Natural killer cell (primary cell): ENCODE measurements around the gene HEATR9. TPM values are rescaled to one million over a fixed set of nuclear protein-coding genes. Genes with fewer than 3 reads are reported as not detected.

ENCODE experiments used
- ATAC-seq, 3 donors: fragments of 150-1000 bp in 2 of 3; fragments of 200-7000 bp in 1 of 3; cut with Tn5 transposase; 1 replicate in 1 of 3; 2 replicates in 2 of 3; pipeline ENCODE4 v1.10.0; 2021; ENCODE audit warnings: mild to moderate bottlenecking in 2 of 3, moderate library complexity in 2 of 3
- DNase-seq, 2 donors: peaks; one replicate each; pipeline versions ENCODE4 v3.0.0 to v3.0.0-alpha.2; 2013 to 2021; ENCODE audit warnings: mixed read lengths in 1 of 2
- H3K27ac ChIP-seq: one replicate; pipeline ENCODE4 v1.5.1; 2013; ENCODE audit warnings: mild to moderate bottlenecking, low read length
- H3K27me3 ChIP-seq: one replicate; pipeline ENCODE4 v1.6.1; 2013; ENCODE audit warnings: low read length; ENCODE audit not compliant: control insufficient read depth, insufficient read depth
- H3K36me3 ChIP-seq: one replicate; pipeline ENCODE4 v1.6.1; 2013; ENCODE audit warnings: low read length; ENCODE audit not compliant: control insufficient read depth, insufficient read depth
- H3K4me1 ChIP-seq: one replicate; pipeline ENCODE4 v1.6.1; 2013; ENCODE audit warnings: low read length; ENCODE audit not compliant: control insufficient read depth, insufficient read depth
- H3K4me3 ChIP-seq: one replicate; pipeline ENCODE4 v1.5.1; 2013; ENCODE audit warnings: low read length
- H3K9me3 ChIP-seq: one replicate; pipeline ENCODE4 v1.6.1; 2013; ENCODE audit warnings: low read length; ENCODE audit not compliant: control insufficient read depth, insufficient read depth
- H3K27ac Mint-ChIP-seq, 2 donors: one replicate each; pipeline ENCODE4 v1.8.0; 2022; ENCODE audit warnings: mild to moderate bottlenecking in 2 of 2, mixed read lengths in 2 of 2, moderate library complexity in 1 of 2
- H3K27me3 Mint-ChIP-seq, 2 donors: one replicate each; pipeline ENCODE4 v1.8.0; 2022; ENCODE audit warnings: low read depth in 2 of 2, mixed read lengths in 2 of 2
- H3K36me3 Mint-ChIP-seq: one replicate; pipeline ENCODE4 v1.8.0; 2022; ENCODE audit warnings: mixed read lengths
- H3K4me1 Mint-ChIP-seq, 2 donors: one replicate each; pipeline ENCODE4 v1.8.0; 2022; ENCODE audit warnings: mixed read lengths in 2 of 2
- H3K4me3 Mint-ChIP-seq: one replicate; pipeline ENCODE4 v1.8.0; 2022; ENCODE audit warnings: mild to moderate bottlenecking, moderate library complexity, mixed read lengths
- H3K9me3 Mint-ChIP-seq, 2 donors: one replicate each; pipeline ENCODE4 v1.8.0; 2022; ENCODE audit warnings: mixed read lengths in 2 of 2
- WGBS: methylation state at CpG from one replicate; pipeline ENCODE4 v1.1.7; 2013; ENCODE audit warnings: missing lambda C conversion rate; ENCODE audit not compliant: insufficient coverage; 5-methylcytosine and 5-hydroxymethylcytosine counted together
- intact Hi-C: fragments of 100-400 bp; cut with micrococcal nuclease; formaldehyde crosslinking; loops from one replicate; pipeline ENCODE4 v1.14.2; 2022
- total RNA-seq, 4 donors: library from RNA; stranded (reverse); fragments of 120-200 nt in 1 of 4; gene quantifications; one replicate each; pipeline versions ENCODE4 v1.2.3 to v1.2.4, GENCODE V29; 2013 to 2022
- TF ChIP-seq, protein P1 (sequence below): fragments of 200-600 bp; IDR thresholded peaks from one replicate; pipeline ENCODE4 v1.8.0; 2022; ENCODE audit warnings: antibody characterized with exemption

The HEATR9 gene
- total RNA-seq, 3 donors from 2014 or later (not counting 1 experiment from before 2014, with no cell fraction given) = 10.0 to 24.1 (median 15.1) TPM

DNA sequence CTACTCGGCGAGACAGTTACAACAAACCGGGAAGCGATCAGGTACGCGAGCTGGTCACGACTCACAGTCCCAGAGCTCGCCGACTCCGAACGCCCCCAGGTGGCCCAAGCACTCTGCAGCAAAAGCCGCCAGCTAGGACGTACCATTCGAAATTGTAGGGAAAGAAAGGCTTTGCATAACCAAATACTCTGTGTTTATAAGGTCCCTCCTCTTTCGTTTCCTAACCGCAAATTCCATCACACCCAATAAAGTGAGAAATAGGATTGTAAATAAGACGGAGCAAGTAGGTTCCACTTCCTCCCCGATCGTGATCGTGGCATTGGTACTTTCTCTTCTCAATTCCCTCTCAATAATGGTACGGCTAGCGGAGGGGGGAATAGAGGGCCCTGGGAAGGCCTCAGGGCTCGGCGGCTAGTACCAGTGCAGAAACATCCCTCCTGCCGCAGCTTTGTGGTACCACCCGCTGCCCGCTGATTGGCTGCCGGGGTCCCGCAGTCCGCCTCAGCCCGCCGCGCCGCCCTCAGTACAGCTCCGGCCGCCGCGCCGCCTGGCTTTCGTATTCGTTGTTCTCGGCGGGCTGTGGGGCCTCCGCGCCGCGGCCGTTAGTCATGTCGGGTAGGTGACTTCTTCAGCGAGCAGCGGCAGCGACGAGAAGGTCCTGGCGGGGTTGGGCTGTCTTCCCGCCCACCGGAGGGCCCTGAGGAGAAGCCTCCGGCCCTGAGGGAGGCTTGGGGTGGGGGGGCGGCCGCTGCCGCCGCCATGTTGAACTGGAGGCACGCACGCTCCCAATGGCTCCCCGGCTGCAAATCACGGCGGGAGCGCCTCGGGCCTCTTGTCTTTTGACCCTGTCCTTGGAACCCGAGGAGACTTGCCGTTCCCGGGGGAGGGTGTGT is 59.5 kb downstream of the HEATR9 start, which contains the start of gene TAF15:
TSS of gene TAF15 (plus strand) at position 523 of the 893 bp plus-strand sequence. CDS start at position 609, 86 bp downstream.
- ATAC-seq (peak; percentile 90 to 98 (median 92)), DNase-seq (peak; percentile 97)
- WGBS = under 1% methylated on average over 63 of the region's 71 CpGs
- H3K27me3 ChIP-seq = no peaks in the 10 kb centered on the region
- H3K9me3 ChIP-seq = no peaks in the 10 kb centered on the region
- Mint-ChIP-seq H3K4me3 (peak within 1 kb of the TSS; percentile 90), H3K36me3 (no peaks in the 10 kb centered on the region), H3K9me3 (no peaks in the 10 kb centered on the region), H3K27me3 (no peaks in the 10 kb centered on the region), H3K27ac (peak within 1 kb of the TSS; percentile 98), H3K4me1 (peaks cover 52 to 55% of the 10 kb centered on the region in 2 donors)
- TF ChIP-seq, protein P1, sequence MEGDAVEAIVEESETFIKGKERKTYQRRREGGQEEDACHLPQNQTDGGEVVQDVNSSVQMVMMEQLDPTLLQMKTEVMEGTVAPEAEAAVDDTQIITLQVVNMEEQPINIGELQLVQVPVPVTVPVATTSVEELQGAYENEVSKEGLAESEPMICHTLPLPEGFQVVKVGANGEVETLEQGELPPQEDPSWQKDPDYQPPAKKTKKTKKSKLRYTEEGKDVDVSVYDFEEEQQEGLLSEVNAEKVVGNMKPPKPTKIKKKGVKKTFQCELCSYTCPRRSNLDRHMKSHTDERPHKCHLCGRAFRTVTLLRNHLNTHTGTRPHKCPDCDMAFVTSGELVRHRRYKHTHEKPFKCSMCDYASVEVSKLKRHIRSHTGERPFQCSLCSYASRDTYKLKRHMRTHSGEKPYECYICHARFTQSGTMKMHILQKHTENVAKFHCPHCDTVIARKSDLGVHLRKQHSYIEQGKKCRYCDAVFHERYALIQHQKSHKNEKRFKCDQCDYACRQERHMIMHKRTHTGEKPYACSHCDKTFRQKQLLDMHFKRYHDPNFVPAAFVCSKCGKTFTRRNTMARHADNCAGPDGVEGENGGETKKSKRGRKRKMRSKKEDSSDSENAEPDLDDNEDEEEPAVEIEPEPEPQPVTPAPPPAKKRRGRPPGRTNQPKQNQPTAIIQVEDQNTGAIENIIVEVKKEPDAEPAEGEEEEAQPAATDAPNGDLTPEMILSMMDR = peak; percentile 81
- H3K36me3 ChIP-seq = no peaks in the 10 kb centered on the region
- peaks cover 18% of the 10 kb centered on the region for H3K4me1 ChIP-seq
- H3K4me3 ChIP-seq = peak within 1 kb of the TSS; percentile 91
- peak within 1 kb of the TSS; percentile 94 for H3K27ac ChIP-seq
- intact Hi-C loops = loop anchor here (1.0 to 5.0 kb wide), 3 partner anchors 45 to 677 kb away; partner anchors contain the start of gene ZNHIT3

DNA sequence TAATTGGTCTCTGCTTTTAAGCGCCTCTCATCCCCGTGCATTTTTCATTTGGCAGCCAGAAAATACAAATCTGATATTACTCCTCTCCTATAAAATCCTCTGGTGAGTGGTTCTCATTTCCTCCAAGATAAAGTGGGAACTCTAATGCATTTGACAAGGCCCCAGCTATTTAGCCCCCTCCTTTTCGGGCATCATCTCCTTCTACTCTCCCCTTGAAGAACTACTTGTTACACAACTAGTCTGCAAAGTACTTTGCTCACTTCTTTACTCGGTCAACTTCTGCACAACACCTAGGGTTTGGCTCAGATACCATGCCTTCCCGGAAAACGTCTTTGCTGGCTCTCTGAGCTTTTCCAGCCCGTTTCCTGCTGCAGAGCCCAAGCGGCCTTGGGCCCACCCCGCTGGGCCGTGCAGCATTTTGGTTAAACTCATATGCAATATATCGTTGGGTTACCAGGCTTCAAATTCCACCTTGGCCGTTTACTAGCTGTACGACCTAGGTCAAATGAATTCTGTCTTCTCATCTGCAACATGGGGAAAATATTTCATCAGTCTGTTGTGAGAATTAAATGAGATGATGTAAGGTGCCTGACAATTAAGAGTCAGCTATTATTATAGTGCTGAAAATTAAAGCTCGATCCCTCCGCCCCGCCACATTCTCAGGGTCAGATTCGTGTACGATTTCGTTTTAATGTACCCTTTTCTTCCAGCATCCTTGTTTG is 60.3 kb downstream of the HEATR9 start:
- Histone ChIP-seq H3K9me3 (no peaks in the 10 kb centered on the region), H3K36me3 (no peaks in the 10 kb centered on the region), H3K4me3 (peak overlapping the region; percentile 91), H3K4me1 (peaks cover 18% of the 10 kb centered on the region), H3K27me3 (no peaks in the 10 kb centered on the region), H3K27ac (peak overlapping the region; percentile 94)
- WGBS = 30% methylated on average over 19 of the region's 19 CpGs
- no peak for DNase-seq
- ATAC-seq = no peak
- peak overlapping the region; percentile 90 for H3K4me3 Mint-ChIP-seq
- H3K27ac Mint-ChIP-seq = peak overlapping the region; percentile 98
- H3K9me3 Mint-ChIP-seq = no peaks in the 10 kb centered on the region
- H3K4me1 Mint-ChIP-seq = peaks cover 46 to 50% of the 10 kb centered on the region in 2 donors
- H3K36me3 Mint-ChIP-seq = no peaks in the 10 kb centered on the region
- intact Hi-C loops = loop anchor here (5.0 kb wide), 1 partner anchor 496 kb away; no protein-coding TSS in a partner anchor
- no peaks in the 10 kb centered on the region for H3K27me3 Mint-ChIP-seq
- TF ChIP-seq, protein P1 = no peak

DNA sequence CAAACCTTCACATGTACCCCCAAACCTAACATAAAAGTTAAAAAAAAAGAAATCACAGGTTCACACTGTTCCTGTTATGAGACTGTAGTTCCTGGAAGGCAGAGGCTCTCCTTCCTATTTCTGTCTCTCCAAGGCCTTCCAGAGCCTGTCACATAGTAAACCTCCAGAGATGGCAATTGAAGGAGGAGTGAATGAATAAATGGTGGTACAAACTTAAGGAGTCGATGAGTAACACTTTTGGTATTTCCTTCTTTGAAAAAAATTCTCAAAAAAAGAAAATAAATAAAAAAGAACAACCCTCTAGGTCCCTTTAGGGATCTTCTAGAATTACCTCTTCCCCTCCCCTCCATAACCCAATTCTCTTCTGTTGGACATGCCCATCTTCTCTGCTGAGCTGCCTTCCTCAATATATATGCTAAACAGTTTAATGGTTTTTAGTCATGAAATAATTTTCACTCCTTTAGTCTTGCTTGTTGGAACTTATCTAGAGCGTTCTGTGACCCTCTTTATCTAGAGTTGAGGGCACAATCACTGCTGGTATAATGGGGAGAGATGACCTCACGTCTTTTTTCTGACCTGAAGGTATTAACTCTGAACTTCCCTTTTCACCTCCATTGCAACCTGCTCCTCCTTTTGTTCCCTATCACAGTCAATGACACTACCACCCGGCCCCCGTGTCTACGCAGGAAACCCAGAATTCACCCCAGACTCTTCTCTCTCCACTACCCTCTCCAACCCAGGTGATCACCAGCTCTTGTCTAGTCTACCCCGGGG is 61.1 kb downstream of the HEATR9 start:
- intact Hi-C loops = loop anchor here (5.0 kb wide), 1 partner anchor 495 kb away; no protein-coding TSS in a partner anchor
- ATAC-seq = no peak
- no peaks in the 10 kb centered on the region for H3K9me3 ChIP-seq
- Mint-ChIP-seq H3K4me3 (peak overlapping the region; percentile 51), H3K36me3 (no peaks in the 10 kb centered on the region), H3K27ac (peak overlapping the region; percentile 98), H3K9me3 (no peaks in the 10 kb centered on the region), H3K27me3 (no peaks in the 10 kb centered on the region), H3K4me1 (peaks cover 40 to 43% of the 10 kb centered on the region in 2 donors)
- no peak for DNase-seq
- peaks cover 18% of the 10 kb centered on the region for H3K4me1 ChIP-seq
- TF ChIP-seq, protein P1 = no peak
- 83% methylated on average over 6 of the region's 7 CpGs for WGBS
- no peaks in the 10 kb centered on the region for H3K36me3 ChIP-seq
- no peak overlapping the region for H3K4me3 ChIP-seq
- H3K27me3 ChIP-seq = no peaks in the 10 kb centered on the region
- no peak overlapping the region for H3K27ac ChIP-seq

Other genes with a start within 250 kb of the HEATR9 start
- under 1 TPM in 1 of 3 donors, not detected in 2; 0.07 TPM for gene RASL10B, start 137.3 kb downstream of the HEATR9 start, total RNA-seq
- under 1 TPM in 1 of 3 donors, not detected in 2; 0.23 TPM for gene GAS2L2, start 115.7 kb downstream of the HEATR9 start, total RNA-seq
- not detected for gene C17orf50, start 108.0 kb downstream of the HEATR9 start, total RNA-seq
- 1 to 10 TPM in 1 of 3 donors, not detected in 2; 1.1 TPM for gene MMP28, start 73.2 kb downstream of the HEATR9 start, total RNA-seq
- gene TAF15, start 59.4 kb downstream of the HEATR9 start, total RNA-seq = 100 to 1,000 TPM; 214 to 253 (median 214) TPM
- gene CCL5, start 11.5 kb upstream of the HEATR9 start, total RNA-seq = 1,000 to 10,000 TPM in 1 of 3 donors, 100 to 1,000 TPM in 2; 793 to 1,167 (median 825) TPM
- gene RDM1, start 61.9 kb upstream of the HEATR9 start, total RNA-seq = under 1 TPM; 0.48 to 1.00 (median 0.61) TPM
- not detected for gene LYZL6, start 74.8 kb upstream of the HEATR9 start, total RNA-seq
- gene CCL16, start 112.6 kb upstream of the HEATR9 start, total RNA-seq = not detected
- not detected for gene CCL14, start 117.8 kb upstream of the HEATR9 start, total RNA-seq
- gene CCL15, start 132.7 kb upstream of the HEATR9 start, total RNA-seq = not detected
- gene CCL23, start 149.1 kb upstream of the HEATR9 start, total RNA-seq = under 1 TPM in 2 of 3 donors, not detected in 1; 0.68 to 0.80 TPM
- under 1 TPM in 2 of 3 donors, not detected in 1; 0.54 to 0.55 TPM for gene CCL18, start 195.4 kb upstream of the HEATR9 start, total RNA-seq
- gene CCL3, start 221.3 kb upstream of the HEATR9 start, total RNA-seq = 100 to 1,000 TPM; 381 to 547 (median 450) TPM
- gene CCL4, start 234.9 kb upstream of the HEATR9 start, total RNA-seq = 100 to 1,000 TPM; 360 to 532 (median 476) TPM